Caki2 (cell line): ENCODE results near the gene DMP1. TPM values are rescaled to one million over a fixed set of nuclear protein-coding genes. Genes with fewer than 3 reads are reported as not detected.

ENCODE experiments used
- DNase-seq: peaks from one replicate; pipeline ENCODE4 v3.0.0-alpha.2; 2015; ENCODE audit warnings: low read depth
- in situ Hi-C: cut with HindIII; loops from 2 replicates; pipeline ENCODE4 v1.10.0; 2016; ENCODE audit warnings: low sequenced_read_pairs, low pct_unique_long_range_greater_than_20kb, mixed read lengths
- total RNA-seq: library from RNA; depleted of rRNA; stranded (reverse); fragments of >200 nt; shearing (Covaris generic); gene quantifications from 2 replicates; pipeline ENCODE4 v1.2.3, GENCODE V29; 2014; ENCODE audit warnings: low replicate concordance; rRNA removed

The DMP1 gene
- not detected in 2 replicates for total RNA-seq

DNA sequence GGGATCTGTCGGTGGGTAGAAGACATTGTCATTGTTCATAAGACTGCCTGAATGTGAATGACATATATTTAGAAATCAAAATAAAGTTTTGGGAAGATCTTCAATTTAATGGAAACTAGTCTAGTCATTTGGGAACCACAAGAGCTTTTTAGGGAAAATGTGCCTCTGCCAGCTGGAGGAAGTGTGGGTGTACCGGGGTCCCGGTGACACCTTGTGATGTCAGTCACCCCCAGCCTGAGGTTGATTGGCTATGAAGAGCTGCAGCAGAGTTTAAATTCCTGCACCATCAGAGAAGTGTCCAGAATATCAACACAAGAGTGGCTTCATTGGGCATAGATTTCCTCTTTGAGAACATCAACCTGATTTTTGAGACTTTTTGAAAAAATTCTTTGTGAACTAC is at the start of gene DMP1:
Gene DMP1 (plus strand): TSS at position 301 of the 400 bp plus-strand sequence. CDS start 6,213 bp downstream, outside the sequence.
- DNase-seq = no peak
- in situ Hi-C loops = no loop called here

DNA sequence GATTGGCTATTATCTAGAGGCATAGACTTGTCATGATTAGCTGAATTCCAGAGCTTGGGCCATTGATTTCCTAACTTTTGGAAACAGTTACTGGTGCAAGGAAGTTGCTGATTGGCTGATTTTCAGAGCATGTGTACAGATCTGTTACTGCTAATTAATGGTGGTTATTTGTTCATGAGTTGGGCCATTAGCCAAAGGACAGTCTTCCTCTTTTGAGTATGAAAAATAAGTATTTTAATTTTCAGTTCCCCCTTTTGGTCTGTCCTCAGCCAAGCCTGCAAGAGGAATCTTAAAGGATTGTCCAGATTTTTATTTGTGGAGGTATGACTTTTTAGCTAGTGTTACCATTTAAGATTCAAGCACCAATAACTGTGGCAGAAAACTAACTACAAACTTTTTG is 48.7 kb upstream of the DMP1 start:
- in situ Hi-C loops = no loop called here
- no peak for DNase-seq

- in situ Hi-C loops = no loop called here
- DNase-seq = no peak
Measured at GRCh38 chr4:87608229-87608628, 41.9 kb upstream of the DMP1 start, which contains the start of gene DSPP. TSS of gene DSPP (plus strand) at chr4:87608529. CDS start at chr4:87610909, 2,380 bp downstream.

DNA sequence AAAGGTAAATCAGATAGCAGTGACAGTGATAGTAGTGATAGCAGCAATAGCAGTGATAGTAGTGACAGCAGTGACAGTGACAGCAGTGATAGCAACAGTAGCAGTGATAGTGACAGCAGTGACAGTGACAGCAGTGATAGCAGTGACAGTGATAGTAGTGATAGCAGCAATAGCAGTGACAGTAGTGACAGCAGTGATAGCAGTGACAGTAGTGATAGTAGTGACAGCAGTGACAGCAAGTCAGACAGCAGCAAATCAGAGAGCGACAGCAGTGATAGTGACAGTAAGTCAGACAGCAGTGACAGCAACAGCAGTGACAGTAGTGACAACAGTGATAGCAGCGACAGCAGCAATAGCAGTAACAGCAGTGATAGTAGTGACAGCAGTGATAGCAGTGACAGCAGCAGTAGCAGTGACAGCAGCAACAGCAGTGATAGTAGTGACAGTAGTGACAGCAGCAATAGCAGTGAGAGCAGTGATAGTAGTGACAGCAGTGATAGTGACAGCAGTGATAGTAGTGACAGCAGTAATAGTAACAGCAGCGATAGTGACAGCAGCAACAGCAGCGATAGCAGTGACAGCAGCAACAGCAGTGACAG is 35.7 kb upstream of the DMP1 start:
- in situ Hi-C loops = no loop called here
- DNase-seq = no peak

GRCh38 chr4:87616268-87616667 is 33.8 kb upstream of the DMP1 start:
- DNase-seq = no peak
- in situ Hi-C loops = no loop called here

DNA sequence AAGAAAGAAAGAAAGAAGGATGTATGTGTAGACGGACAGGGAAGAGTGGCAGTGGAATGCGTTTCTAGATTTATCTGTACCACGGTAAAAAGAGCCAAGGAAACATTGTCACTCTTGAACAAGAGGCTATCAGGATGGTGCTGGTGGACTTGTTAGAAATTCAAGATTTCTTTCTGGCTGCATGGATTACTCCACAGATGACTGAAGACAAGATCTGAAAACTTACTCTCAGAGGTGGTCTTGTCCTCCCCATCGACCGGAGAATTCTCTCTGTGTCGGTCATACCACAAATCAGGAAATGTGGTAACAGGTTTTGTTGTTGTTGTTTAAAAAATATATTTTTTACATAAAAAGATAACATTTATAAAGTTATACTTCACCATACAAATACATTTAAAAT is 30.0 kb upstream of the DMP1 start:
- in situ Hi-C loops = no loop called here
- DNase-seq = no peak

DNA sequence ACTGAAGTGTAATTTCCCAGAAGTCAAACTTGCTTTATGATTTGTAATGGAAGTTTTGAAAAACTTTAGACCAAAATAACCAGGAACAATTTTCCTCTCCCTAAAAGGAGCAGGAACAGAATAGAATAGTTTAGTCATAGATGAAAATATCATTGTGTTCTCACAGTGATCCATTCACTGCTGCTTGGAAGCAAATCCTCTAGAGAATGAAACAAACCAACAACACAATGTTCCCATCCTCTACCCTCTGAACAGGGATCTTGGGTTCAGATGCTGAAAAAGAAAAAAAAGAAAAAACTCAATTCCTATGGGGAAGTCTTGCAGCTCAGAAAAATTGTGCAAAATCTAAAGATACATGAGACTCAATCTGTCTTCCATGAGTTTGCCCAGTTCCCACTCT is 29.6 kb upstream of the DMP1 start:
- in situ Hi-C loops = no loop called here
- DNase-seq = no peak

GRCh38 chr4:87622303-87622702 is 27.8 kb upstream of the DMP1 start:
- no peak for DNase-seq
- in situ Hi-C loops = no loop called here

- in situ Hi-C loops = no loop called here
- no peak for DNase-seq
Measured at GRCh38 chr4:87624698-87625097, 25.4 kb upstream of the DMP1 start.

DNA sequence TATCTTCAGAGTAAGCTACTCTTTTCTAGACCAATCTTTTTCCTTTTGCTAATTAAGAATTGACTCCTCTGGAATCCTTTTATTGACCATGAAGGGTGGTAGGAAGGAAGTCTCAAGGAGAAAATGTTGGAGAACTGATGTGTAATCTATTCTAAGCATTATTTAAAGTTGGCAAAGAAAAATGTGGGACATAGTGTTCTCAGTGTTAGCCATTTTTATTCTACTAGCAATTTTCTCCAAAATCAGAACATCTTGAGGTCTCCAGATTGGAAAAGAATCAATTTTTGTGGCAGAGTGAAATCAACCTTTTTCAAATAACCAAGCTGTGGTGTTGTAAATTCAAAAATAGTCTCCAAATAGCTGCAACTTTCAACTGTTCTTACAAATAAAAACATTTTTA is 18.4 kb upstream of the DMP1 start:
- no peak for DNase-seq
- in situ Hi-C loops = no loop called here

DNA sequence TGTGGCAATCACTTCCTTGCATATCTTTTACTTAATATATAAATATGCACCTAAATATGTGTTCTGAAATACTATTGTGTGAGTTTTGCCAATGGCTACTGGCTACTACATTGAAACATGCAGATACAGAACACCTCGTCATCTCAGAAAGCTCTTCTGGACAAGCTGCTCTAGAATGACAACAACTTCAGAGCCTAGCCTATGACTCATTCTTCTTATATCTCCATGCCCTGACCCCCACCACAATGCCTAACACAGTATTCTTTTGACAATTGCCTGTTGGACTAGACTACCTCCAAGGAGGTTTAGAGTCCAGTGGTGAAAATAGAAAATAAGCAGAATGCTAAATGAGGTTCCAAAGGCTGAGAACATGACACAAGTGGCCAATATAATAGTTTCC is 17.6 kb upstream of the DMP1 start:
- DNase-seq = no peak
- in situ Hi-C loops = no loop called here

GRCh38 chr4:87633243-87633642 is 16.8 kb upstream of the DMP1 start:
- in situ Hi-C loops = no loop called here
- no peak for DNase-seq

DNA sequence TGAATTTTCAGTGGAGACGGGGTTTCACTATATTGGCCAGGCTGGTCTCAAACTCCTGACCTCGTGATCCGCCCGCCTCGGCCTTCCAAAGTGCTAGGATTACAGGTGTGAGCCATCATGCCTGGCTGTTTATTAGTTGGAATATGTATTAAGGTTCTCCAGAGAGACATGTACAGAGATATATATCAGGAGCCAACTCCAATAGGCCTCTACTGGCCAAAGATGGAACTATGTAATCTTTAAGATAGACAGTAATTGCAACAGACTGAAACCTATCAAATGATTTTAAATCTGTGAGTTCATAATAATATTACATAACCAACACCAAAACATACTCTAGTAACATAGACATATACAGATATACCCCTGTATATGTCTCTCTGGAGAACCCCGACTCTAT is 5.8 kb upstream of the DMP1 start:
- in situ Hi-C loops = no loop called here
- no peak for DNase-seq

- no peak for DNase-seq
- in situ Hi-C loops = no loop called here
Measured at GRCh38 chr4:87650938-87651337, 858 bp downstream of the DMP1 start.

GRCh38 chr4:87651941-87652340 is 1.9 kb downstream of the DMP1 start:
- DNase-seq = no peak
- in situ Hi-C loops = no loop called here

- in situ Hi-C loops = no loop called here
- DNase-seq = no peak
Measured at GRCh38 chr4:87654487-87655044, 4.5 kb downstream of the DMP1 start.

DNA sequence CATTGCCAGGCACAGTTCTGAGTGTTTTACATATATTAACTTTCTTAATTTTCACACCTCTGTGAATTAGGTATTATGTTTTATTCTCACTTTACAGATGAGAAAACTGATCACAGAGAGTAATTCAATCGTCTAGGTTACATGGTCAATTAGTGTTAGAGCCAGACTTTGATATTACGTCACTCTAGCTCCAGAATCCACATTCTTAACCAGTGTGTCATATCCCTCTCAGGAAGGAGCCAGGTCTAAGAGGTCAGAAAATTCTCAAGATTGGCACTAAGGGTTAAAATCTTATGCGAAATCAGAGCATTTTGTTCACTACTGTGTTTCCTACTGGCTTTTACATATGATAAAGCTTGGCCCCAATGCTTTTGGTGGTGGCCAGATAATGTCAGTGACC is 7.4 kb downstream of the DMP1 start:
- in situ Hi-C loops = no loop called here
- DNase-seq = peak; percentile 46

- peak; percentile 61 for DNase-seq
- in situ Hi-C loops = no loop called here
Measured at GRCh38 chr4:87659247-87659931, 9.3 kb downstream of the DMP1 start.

GRCh38 chr4:87662871-87663270 is 12.8 kb downstream of the DMP1 start:
- in situ Hi-C loops = no loop called here

DNA sequence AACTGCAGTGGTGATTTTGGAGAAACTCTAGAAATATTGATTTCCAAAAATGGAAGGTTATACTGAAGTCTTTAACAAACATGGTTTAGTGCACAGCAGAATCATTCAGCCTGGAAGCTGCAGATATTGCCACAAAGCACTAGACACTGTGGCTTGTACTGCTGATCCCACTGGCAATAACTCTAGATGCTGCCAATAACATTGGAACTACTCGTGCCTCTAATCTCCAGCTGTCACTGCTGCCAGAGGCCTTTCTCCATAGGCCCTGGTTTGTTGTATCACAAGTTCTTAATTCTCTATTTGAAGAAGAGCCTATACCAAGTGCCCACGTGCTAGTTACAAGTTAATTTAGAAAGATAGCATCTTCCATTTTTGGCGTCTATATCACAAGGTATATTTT is 19.3 kb downstream of the DMP1 start:
- in situ Hi-C loops = no loop called here

More at GRCh38 chr4:87662871-87663270, 12.8 kb downstream of the DMP1 start:
- no peak for DNase-seq

More for the DNA sequence above, 19.3 kb downstream of the DMP1 start:
- no peak for DNase-seq
